ENCODE measurements around the gene NUP210L.
A peak's percentile ranks its signal among the peaks of the same experiment; 100 is the strongest.

NUP210L gene

GRCh38 chr1:153968972-153969371 is 185.9 kb downstream of the NUP210L start:
- peaks cover 51% of the 10 kb centered on the region for H3K4me1 Mint-ChIP-seq (ENCODE audit: low read depth)
- no peaks in the 10 kb centered on the region for H3K27me3 Mint-ChIP-seq
- intact Hi-C loops (cut with micrococcal nuclease): no loop called here
- H3K36me3 Mint-ChIP-seq (ENCODE audit: low read depth): peaks cover 28% of the 10 kb centered on the region
- no peaks in the 10 kb centered on the region for H3K9me3 Mint-ChIP-seq
- no peak overlapping the region for H3K27ac Mint-ChIP-seq
- H3K4me3 Mint-ChIP-seq: no peak overlapping the region

- peaks cover 51% of the 10 kb centered on the region for H3K4me1 Mint-ChIP-seq (ENCODE audit: low read depth)
- no peaks in the 10 kb centered on the region for H3K27me3 Mint-ChIP-seq
- H3K36me3 Mint-ChIP-seq (ENCODE audit: low read depth): peaks cover 23% of the 10 kb centered on the region
- H3K9me3 Mint-ChIP-seq: no peaks in the 10 kb centered on the region
- intact Hi-C loops (cut with micrococcal nuclease): no loop called here
- H3K4me3 Mint-ChIP-seq: peak overlapping the region; percentile 97
- H3K27ac Mint-ChIP-seq: peak overlapping the region; percentile 95
Measured at GRCh38 chr1:153968408-153968807, 186.5 kb downstream of the NUP210L start.

- Mint-ChIP-seq H3K4me3 (peak overlapping the region; percentile 97), H3K27ac (peak overlapping the region; percentile 95), H3K27me3 (no peaks in the 10 kb centered on the region), H3K9me3 (no peaks in the 10 kb centered on the region), H3K36me3 (ENCODE audit: low read depth) (peaks cover 19% of the 10 kb centered on the region), H3K4me1 (ENCODE audit: low read depth) (peaks cover 48% of the 10 kb centered on the region)
- intact Hi-C loops (cut with micrococcal nuclease): loop anchor here (1.0 kb wide), 2 partner anchors 9 to 10 kb away; partner anchors contain the start of genes CRTC2 and JTB
Measured at GRCh38 chr1:153968000-153968363, 186.9 kb downstream of the NUP210L start.

GRCh38 chr1:153967107-153967999 is 187.5 kb downstream of the NUP210L start, which contains the start of gene CREB3L4:
TSS of gene CREB3L4 (plus strand) at chr1:153967902. CDS start at chr1:153968526, 624 bp downstream.
- intact Hi-C loops (cut with micrococcal nuclease): loop anchor here (1.0 kb wide), 2 partner anchors 9 to 10 kb away; partner anchors contain the start of genes CRTC2 and JTB
- Mint-ChIP-seq H3K27me3 (no peaks in the 10 kb centered on the region), H3K9me3 (no peaks in the 10 kb centered on the region), H3K36me3 (ENCODE audit: low read depth) (peaks cover 22% of the 10 kb centered on the region), H3K4me3 (peak within 1 kb of the TSS; percentile 97), H3K4me1 (ENCODE audit: low read depth) (peaks cover 47% of the 10 kb centered on the region), H3K27ac (peak within 1 kb of the TSS; percentile 95)

- Mint-ChIP-seq H3K27ac (peak overlapping the region; percentile 77), H3K27me3 (no peaks in the 10 kb centered on the region), H3K4me1 (ENCODE audit: low read depth) (peaks cover 73% of the 10 kb centered on the region), H3K36me3 (ENCODE audit: low read depth) (peaks cover 57% of the 10 kb centered on the region), H3K9me3 (no peaks in the 10 kb centered on the region), H3K4me3 (peak overlapping the region; percentile 70)
- intact Hi-C loops (cut with micrococcal nuclease): loop anchor here (1.0 kb wide), 1 partner anchor 18 kb away; the partner anchor contains the start of gene DENND4B
Measured at GRCh38 chr1:153963850-153964331, 191.0 kb downstream of the NUP210L start.

- intact Hi-C loops (cut with micrococcal nuclease): loop anchor here (1.0 kb wide), 1 partner anchor 17 kb away; the partner anchor contains the start of gene DENND4B
Measured at GRCh38 chr1:153963030-153963849, 191.6 kb downstream of the NUP210L start, which contains the start of gene SLC39A1. TSS of gene SLC39A1 (minus strand) at chr1:153963537. CDS start at chr1:153962715, 822 bp downstream.

GRCh38 chr1:153962088-153963029 is 192.5 kb downstream of the NUP210L start:
- intact Hi-C loops (cut with micrococcal nuclease): loop anchor here (1.0 kb wide), 1 partner anchor 16 kb away; the partner anchor contains the start of gene DENND4B
- Mint-ChIP-seq H3K27me3 (no peaks in the 10 kb centered on the region), H3K4me1 (ENCODE audit: low read depth) (peaks cover 68% of the 10 kb centered on the region), H3K27ac (peak overlapping the region; percentile 77), H3K4me3 (peak overlapping the region; percentile 70), H3K36me3 (ENCODE audit: low read depth) (peaks cover 69% of the 10 kb centered on the region), H3K9me3 (no peaks in the 10 kb centered on the region)

More at GRCh38 chr1:153963030-153963849, 191.6 kb downstream of the NUP210L start, which contains the start of gene SLC39A1:
- H3K4me1 Mint-ChIP-seq (ENCODE audit: low read depth): peaks cover 72% of the 10 kb centered on the region
- H3K36me3 Mint-ChIP-seq (ENCODE audit: low read depth): peaks cover 63% of the 10 kb centered on the region
- peak within 1 kb of the TSS; percentile 70 for H3K4me3 Mint-ChIP-seq
- H3K27ac Mint-ChIP-seq: peak within 1 kb of the TSS; percentile 77
- no peaks in the 10 kb centered on the region for H3K9me3 Mint-ChIP-seq
- no peaks in the 10 kb centered on the region for H3K27me3 Mint-ChIP-seq

- H3K4me3 Mint-ChIP-seq: peak overlapping the region; percentile 70
- H3K4me1 Mint-ChIP-seq (ENCODE audit: low read depth): peaks cover 77% of the 10 kb centered on the region
- peaks cover 68% of the 10 kb centered on the region for H3K36me3 Mint-ChIP-seq (ENCODE audit: low read depth)
- intact Hi-C loops (cut with micrococcal nuclease): no loop called here
- H3K27ac Mint-ChIP-seq: no peak overlapping the region
- H3K9me3 Mint-ChIP-seq: no peaks in the 10 kb centered on the region
- H3K27me3 Mint-ChIP-seq: no peaks in the 10 kb centered on the region
Measured at GRCh38 chr1:153961421-153961820, 193.5 kb downstream of the NUP210L start.

- Mint-ChIP-seq H3K36me3 (ENCODE audit: low read depth) (peaks cover 61% of the 10 kb centered on the region), H3K27me3 (no peaks in the 10 kb centered on the region), H3K9me3 (no peaks in the 10 kb centered on the region), H3K27ac (peak overlapping the region; percentile 94), H3K4me1 (ENCODE audit: low read depth) (peaks cover 78% of the 10 kb centered on the region), H3K4me3 (no peak overlapping the region)
- intact Hi-C loops (cut with micrococcal nuclease): no loop called here
Measured at GRCh38 chr1:153960206-153960605, 194.7 kb downstream of the NUP210L start.

GRCh38 chr1:153959454-153959853 is 195.4 kb downstream of the NUP210L start:
- intact Hi-C loops (cut with micrococcal nuclease): no loop called here
- no peaks in the 10 kb centered on the region for H3K27me3 Mint-ChIP-seq
- no peaks in the 10 kb centered on the region for H3K9me3 Mint-ChIP-seq
- peaks cover 79% of the 10 kb centered on the region for H3K4me1 Mint-ChIP-seq (ENCODE audit: low read depth)
- peaks cover 69% of the 10 kb centered on the region for H3K36me3 Mint-ChIP-seq (ENCODE audit: low read depth)
- peak overlapping the region; percentile 14 for H3K4me3 Mint-ChIP-seq
- peak overlapping the region; percentile 94 for H3K27ac Mint-ChIP-seq

GRCh38 chr1:153958961-153959260 is 196.0 kb downstream of the NUP210L start:
- Mint-ChIP-seq H3K4me1 (ENCODE audit: low read depth) (peaks cover 79% of the 10 kb centered on the region), H3K36me3 (ENCODE audit: low read depth) (peaks cover 74% of the 10 kb centered on the region), H3K27ac (peak overlapping the region; percentile 94), H3K4me3 (peak overlapping the region; percentile 94), H3K9me3 (no peaks in the 10 kb centered on the region), H3K27me3 (no peaks in the 10 kb centered on the region)
- intact Hi-C loops (cut with micrococcal nuclease): loop anchor here (1.0 kb wide), 3 partner anchors 8 to 36 kb away; partner anchors contain the start of genes CREB3L4 and DENND4B

- H3K4me1 Mint-ChIP-seq (ENCODE audit: low read depth): peaks cover 79% of the 10 kb centered on the region
- intact Hi-C loops (cut with micrococcal nuclease): loop anchor here (1.0 kb wide), 3 partner anchors 9 to 35 kb away; partner anchors contain the start of genes CREB3L4 and DENND4B
- peak within 1 kb of the TSS; percentile 94 for H3K4me3 Mint-ChIP-seq
- H3K9me3 Mint-ChIP-seq: no peaks in the 10 kb centered on the region
- H3K27ac Mint-ChIP-seq: peak within 1 kb of the TSS; percentile 94
- H3K27me3 Mint-ChIP-seq: no peaks in the 10 kb centered on the region
- peaks cover 80% of the 10 kb centered on the region for H3K36me3 Mint-ChIP-seq (ENCODE audit: low read depth)
Measured at GRCh38 chr1:153958111-153958960, 196.5 kb downstream of the NUP210L start, which contains the start of gene CRTC2. TSS of gene CRTC2 (minus strand) at chr1:153958612. CDS start at chr1:153958497, 115 bp downstream.
